Smooth muscle cell (in vitro differentiated cells): ENCODE results near the gene IL12RB2. TPM values are rescaled to one million over a fixed set of nuclear protein-coding genes. Genes with fewer than 3 reads are reported as not detected.

Experiments used
- DNase-seq: peaks from one replicate; lab custom pipeline; 2025; ENCODE audit not compliant: unreplicated experiment; lab: John Stamatoyannopoulos, UW
- H2AFZ ChIP-seq: fragments of 200-600 bp; sonication (generic); 2 replicates; pipeline ENCODE4 v1.6.0; 2016; ENCODE audit warnings: antibody characterized with exemption, low read depth, mild to moderate bottlenecking
- H3F3A ChIP-seq: fragments of 200-600 bp; sonication (generic); 2 replicates; pipeline ENCODE4 v1.6.0; 2017; ENCODE audit warnings: antibody characterized with exemption, low read depth
- H3K27ac ChIP-seq: fragments of 200-600 bp; sonication (generic); 2 replicates; pipeline ENCODE4 v1.5.1; 2016; ENCODE audit warnings: low read depth, mild to moderate bottlenecking
- H3K27me3 ChIP-seq: fragments of 200-600 bp; sonication (generic); 2 replicates; pipeline ENCODE4 v1.6.1; 2016; ENCODE audit warnings: low read depth, mild to moderate bottlenecking
- H3K36me3 ChIP-seq: fragments of 200-600 bp; sonication (generic); 2 replicates; pipeline ENCODE4 v1.5.1; 2016; ENCODE audit warnings: low read depth
- H3K4me1 ChIP-seq: fragments of 200-600 bp; sonication (generic); 2 replicates; pipeline ENCODE4 v1.5.1; 2016; ENCODE audit warnings: low read depth
- H3K4me2 ChIP-seq: fragments of 200-600 bp; sonication (generic); 2 replicates; pipeline ENCODE4 v1.6.0; 2016; ENCODE audit warnings: mild to moderate bottlenecking
- H3K4me3 ChIP-seq: fragments of 200-600 bp; sonication (generic); 2 replicates; pipeline ENCODE4 v1.5.1; 2016; ENCODE audit warnings: mild to moderate bottlenecking
- H3K79me2 ChIP-seq: fragments of 200-600 bp; sonication (generic); 2 replicates; pipeline ENCODE4 v1.6.0; 2016; ENCODE audit warnings: low read depth, mild to moderate bottlenecking
- H3K9ac ChIP-seq: fragments of 200-600 bp; sonication (generic); 2 replicates; pipeline ENCODE4 v1.6.0; 2016; ENCODE audit warnings: low read depth
- H3K9me3 ChIP-seq: fragments of 200-600 bp; sonication (generic); replicated peaks from 2 replicates; pipeline ENCODE4 v1.5.1; 2016; ENCODE audit warnings: low read depth
- H4K20me1 ChIP-seq: fragments of 200-600 bp; sonication (generic); 2 replicates; pipeline ENCODE4 v1.6.0; 2016; ENCODE audit warnings: low read depth
- WGBS: methylation state at CpG from one replicate; pipeline ENCODE4 v1.1.7; 2016; ENCODE audit warnings: low lambda C conversion rate; 5-methylcytosine and 5-hydroxymethylcytosine counted together
- polyA plus RNA-seq: library from polyadenylated mRNA; unstranded; fragments of >200 nt; fragmentation: Nextera tagmentation; extraction: Ambion mirVana; gene quantifications from 2 replicates; pipeline ENCODE4 v1.2.1, GENCODE V29; 2016
- total RNA-seq: library from RNA; depleted of rRNA; stranded (reverse); fragments of >200 nt; gene quantifications from 2 replicates; pipeline ENCODE4 v1.2.3, GENCODE V29; 2014
- TF ChIP-seq, protein P1 (sequence below): fragments of 200-600 bp; sonication (generic); IDR thresholded peaks from 2 replicates; pipeline ENCODE4 v1.5.1; 2017; ENCODE audit warnings: borderline replicate concordance, mild to moderate bottlenecking, antibody characterized with exemption; ENCODE audit not compliant: insufficient read depth, poor library complexity, severe bottlenecking

Gene IL12RB2
- total and polyA plus RNA-seq, 2 experiments from 2014 or later: not detected

DNA sequence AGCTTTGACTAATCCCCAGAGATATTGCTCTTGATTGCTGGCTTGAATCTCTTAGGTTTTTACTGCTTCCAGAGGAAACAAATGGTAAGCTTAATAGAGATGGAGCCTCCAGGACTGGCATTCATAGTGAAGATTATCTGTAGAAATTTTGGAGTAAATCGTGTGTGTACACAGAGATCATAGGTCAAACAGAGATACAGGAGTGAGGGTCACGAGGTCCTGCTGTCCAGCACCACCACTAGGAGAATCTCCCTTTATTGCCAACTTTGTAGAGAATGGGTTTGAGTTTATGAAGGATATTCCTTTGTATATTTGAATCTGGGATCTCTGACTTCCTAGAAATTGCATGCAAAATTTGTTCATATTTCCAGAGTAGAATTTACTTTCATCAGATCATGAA, 130.3 kb downstream of the IL12RB2 start:
- H3K4me1 ChIP-seq: no peaks in the 10 kb centered on the region
- H3K79me2 ChIP-seq: no peaks in the 10 kb centered on the region
- no peak overlapping the region for H3K9ac ChIP-seq
- H3F3A ChIP-seq: no peaks in the 10 kb centered on the region
- H3K27ac ChIP-seq: no peak overlapping the region
- H3K27me3 ChIP-seq: no peaks in the 10 kb centered on the region
- H2AFZ ChIP-seq: no peak overlapping the region
- no peaks in the 10 kb centered on the region for H4K20me1 ChIP-seq
- no peaks in the 10 kb centered on the region for H3K9me3 ChIP-seq
- TF ChIP-seq, protein P1, sequence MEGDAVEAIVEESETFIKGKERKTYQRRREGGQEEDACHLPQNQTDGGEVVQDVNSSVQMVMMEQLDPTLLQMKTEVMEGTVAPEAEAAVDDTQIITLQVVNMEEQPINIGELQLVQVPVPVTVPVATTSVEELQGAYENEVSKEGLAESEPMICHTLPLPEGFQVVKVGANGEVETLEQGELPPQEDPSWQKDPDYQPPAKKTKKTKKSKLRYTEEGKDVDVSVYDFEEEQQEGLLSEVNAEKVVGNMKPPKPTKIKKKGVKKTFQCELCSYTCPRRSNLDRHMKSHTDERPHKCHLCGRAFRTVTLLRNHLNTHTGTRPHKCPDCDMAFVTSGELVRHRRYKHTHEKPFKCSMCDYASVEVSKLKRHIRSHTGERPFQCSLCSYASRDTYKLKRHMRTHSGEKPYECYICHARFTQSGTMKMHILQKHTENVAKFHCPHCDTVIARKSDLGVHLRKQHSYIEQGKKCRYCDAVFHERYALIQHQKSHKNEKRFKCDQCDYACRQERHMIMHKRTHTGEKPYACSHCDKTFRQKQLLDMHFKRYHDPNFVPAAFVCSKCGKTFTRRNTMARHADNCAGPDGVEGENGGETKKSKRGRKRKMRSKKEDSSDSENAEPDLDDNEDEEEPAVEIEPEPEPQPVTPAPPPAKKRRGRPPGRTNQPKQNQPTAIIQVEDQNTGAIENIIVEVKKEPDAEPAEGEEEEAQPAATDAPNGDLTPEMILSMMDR: no peak
- no peaks in the 10 kb centered on the region for H3K36me3 ChIP-seq
- DNase-seq: no peak
- 68% methylated on average over 2 of the region's 2 CpGs for WGBS
- no peak overlapping the region for H3K4me3 ChIP-seq
- H3K4me2 ChIP-seq: no peak overlapping the region

DNA sequence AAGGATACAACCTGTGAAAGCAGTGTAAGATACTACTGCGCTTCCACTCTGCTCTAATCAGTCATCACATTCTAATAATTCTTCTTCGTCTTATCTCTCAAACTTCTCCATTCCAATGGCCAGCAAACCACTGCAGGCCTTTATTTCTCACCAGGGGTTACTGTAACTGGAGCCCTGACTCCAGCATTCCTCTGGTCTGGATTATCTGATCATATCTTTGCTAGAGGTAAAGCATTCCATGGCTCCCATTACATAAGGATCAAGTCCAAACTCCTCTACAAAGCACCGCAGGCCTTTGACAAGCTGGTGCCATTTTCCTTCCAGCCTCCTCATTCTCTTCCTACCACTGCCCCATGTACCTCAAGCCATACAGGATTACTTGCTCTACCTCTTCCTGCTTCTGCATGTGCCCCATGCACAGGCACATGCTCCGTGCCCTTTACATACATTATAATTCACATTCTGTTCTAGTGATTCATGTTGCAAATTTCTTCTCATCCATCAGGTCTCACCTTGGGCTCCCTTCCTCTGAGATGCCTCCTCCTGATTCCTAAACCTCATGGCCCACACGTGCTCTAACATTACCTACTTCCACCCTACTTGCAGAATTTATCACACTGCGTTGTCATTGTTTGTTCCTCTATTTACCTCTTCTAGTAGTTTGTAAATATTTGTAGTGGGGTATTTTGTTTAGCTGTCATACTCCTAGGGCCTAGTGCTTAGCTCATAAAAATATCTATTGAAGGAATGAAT, 131.8 kb downstream of the IL12RB2 start:
- no peaks in the 10 kb centered on the region for H3K27me3 ChIP-seq
- TF ChIP-seq, protein P1: no peak

DNA sequence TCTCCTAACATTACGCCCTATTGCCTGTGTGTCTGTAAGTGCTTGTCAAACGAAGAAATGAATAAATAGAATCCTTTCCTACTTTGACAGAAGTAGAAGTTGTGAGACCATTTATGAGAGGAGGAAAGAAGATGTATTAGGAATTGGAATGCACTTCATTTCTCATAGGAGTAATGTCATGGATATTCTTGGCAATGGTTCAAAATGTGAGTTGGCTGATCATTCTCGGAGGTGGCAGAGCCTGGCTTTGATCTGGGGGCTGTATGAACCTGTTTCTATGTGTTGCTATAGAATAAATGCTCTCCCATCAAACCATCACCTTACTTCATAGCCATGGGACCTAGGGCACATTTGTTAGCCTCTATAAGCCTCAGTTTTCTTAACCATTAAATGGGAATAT, 132.7 kb downstream of the IL12RB2 start:
- H3K4me1 ChIP-seq: no peaks in the 10 kb centered on the region
- no peak overlapping the region for H3K4me2 ChIP-seq
- H3K79me2 ChIP-seq: no peaks in the 10 kb centered on the region
- no peaks in the 10 kb centered on the region for H3F3A ChIP-seq
- H4K20me1 ChIP-seq: no peaks in the 10 kb centered on the region
- no peak for DNase-seq
- TF ChIP-seq, protein P1: no peak
- H2AFZ ChIP-seq: no peak overlapping the region
- H3K27me3 ChIP-seq: no peaks in the 10 kb centered on the region
- no peak overlapping the region for H3K4me3 ChIP-seq
- H3K9me3 ChIP-seq: no peaks in the 10 kb centered on the region
- no peak overlapping the region for H3K27ac ChIP-seq
- no peak overlapping the region for H3K9ac ChIP-seq
- no peaks in the 10 kb centered on the region for H3K36me3 ChIP-seq
- WGBS: 97% methylated on average over 3 of the region's 3 CpGs

More for the DNA sequence above, 131.8 kb downstream of the IL12RB2 start:
- Histone ChIP-seq H4K20me1 (no peaks in the 10 kb centered on the region), H3K36me3 (no peaks in the 10 kb centered on the region), H3K27ac (no peak overlapping the region), H3K4me2 (no peak overlapping the region), H3K4me3 (no peak overlapping the region), H3F3A (no peaks in the 10 kb centered on the region), H3K9me3 (no peaks in the 10 kb centered on the region), H3K79me2 (no peaks in the 10 kb centered on the region), H3K9ac (no peak overlapping the region), H3K4me1 (no peaks in the 10 kb centered on the region), H2AFZ (no peak overlapping the region)
- DNase-seq: no peak
- WGBS: 71% methylated on average over 6 of the region's 6 CpGs

DNA sequence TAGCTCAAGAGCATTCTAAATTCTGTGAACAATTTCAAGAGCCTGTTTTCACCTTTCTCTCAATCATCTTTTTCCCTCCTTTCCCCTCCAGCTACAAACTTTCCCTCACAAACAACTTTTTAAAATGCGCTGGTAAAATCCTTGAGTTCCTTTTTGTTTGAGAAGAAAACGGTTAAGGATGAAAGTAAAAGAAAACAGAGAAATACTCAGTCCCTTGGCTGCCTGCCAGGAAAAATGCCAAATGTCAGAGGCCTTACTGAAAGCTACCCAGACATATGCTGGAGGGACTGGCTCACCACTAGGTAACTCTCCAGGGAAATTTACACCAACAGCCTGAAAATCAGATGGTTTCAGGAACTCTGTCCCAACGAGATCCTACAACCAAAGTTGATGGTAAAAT, 133.5 kb downstream of the IL12RB2 start:
- Histone ChIP-seq H3K9ac (no peak overlapping the region), H3K36me3 (no peaks in the 10 kb centered on the region), H3K79me2 (no peaks in the 10 kb centered on the region), H2AFZ (peak overlapping the region; percentile 48), H3K27me3 (no peaks in the 10 kb centered on the region), H3K4me1 (no peaks in the 10 kb centered on the region), H4K20me1 (no peaks in the 10 kb centered on the region), H3K27ac (no peak overlapping the region), H3F3A (no peaks in the 10 kb centered on the region), H3K4me3 (no peak overlapping the region), H3K9me3 (no peaks in the 10 kb centered on the region), H3K4me2 (peak overlapping the region; percentile 15)
- TF ChIP-seq, protein P1: no peak
- 29% methylated on average over 3 of the region's 3 CpGs for WGBS
- DNase-seq: no peak
